ENCODE results near the gene LPXN.
A peak's percentile ranks its signal among the peaks of the same experiment; 100 is the strongest.

LPXN gene

DNA sequence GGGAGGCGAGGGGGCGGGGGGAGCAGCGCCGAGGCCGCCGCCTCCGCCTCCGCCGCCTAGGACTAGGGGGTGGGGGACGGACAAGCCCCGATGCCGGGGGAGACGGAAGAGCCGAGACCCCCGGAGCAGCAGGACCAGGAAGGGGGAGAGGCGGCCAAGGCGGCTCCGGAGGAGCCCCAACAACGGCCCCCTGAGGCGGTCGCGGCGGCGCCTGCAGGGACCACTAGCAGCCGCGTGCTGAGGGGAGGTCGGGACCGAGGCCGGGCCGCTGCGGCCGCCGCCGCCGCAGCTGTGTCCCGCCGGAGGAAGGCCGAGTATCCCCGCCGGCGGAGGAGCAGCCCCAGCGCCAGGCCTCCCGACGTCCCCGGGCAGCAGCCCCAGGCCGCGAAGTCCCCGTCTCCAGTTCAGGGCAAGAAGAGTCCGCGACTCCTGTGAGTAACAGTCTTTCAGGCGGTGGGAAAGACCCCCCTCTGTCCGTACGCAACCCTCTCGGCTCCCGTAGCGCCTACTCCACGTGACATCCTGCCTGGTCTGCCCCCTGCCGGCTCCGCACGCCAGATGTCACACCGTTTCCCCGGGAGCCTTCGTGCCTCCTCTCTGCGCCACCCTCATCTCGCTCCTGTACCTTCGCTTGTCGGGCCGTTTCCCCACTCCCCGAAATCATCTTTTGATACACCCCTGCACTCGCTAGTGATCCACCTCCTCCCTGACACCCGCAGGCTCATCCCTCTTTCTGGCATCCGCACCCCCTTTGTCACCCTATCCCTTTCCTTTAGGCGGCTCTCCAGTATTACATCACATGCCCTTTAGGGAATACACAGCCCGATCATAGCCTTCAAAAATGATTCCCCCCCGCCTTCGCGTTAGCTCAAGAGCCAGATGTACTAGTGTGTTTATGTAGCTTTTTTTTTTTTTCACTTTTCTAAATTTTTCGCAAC lies 3.8 kb upstream of the LPXN start:
- H3K4me3 ChIP-seq (replicated peaks; ENCODE audit: low read depth, low read length) = peak overlapping the region; percentile 66

DNA sequence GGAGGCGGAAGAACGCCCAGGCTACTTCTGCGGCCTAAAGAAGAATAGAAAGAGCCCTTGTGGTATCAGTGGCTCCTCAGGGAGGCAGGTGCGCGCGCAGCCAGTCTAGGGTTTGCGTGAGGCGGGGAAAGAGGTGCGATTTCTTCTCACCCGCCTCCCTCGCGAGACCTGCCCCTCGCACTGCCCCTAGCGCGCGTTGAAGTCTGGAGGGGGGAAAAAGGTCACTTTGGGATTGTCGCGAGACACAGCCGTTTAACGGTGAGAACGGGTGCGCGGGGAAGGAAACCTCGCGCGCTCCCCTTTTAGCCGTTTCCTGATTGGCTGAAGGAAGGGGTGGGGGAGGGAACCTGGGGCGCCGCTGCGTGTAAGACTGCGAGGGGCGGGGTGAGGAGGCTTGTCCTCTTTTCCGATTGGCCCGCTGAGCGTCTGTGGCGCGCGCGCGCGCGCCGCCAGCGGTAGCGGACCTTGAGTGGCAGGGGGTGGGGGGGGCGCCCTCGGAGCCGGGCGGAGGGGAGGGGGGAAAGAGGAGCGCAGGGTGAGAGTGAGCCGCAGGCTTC lies 3.1 kb upstream of the LPXN start, which contains the start of gene ZFP91:
TSS of gene ZFP91 (plus strand) at position 429 of the 557 bp plus-strand sequence. CDS start 219 bp downstream, outside the sequence.
- H3K27me3 ChIP-seq (replicated peaks; ENCODE audit: control insufficient read depth, insufficient read depth, low read length) = no peaks in the 10 kb centered on the region
- TF ChIP-seq, protein P1, sequence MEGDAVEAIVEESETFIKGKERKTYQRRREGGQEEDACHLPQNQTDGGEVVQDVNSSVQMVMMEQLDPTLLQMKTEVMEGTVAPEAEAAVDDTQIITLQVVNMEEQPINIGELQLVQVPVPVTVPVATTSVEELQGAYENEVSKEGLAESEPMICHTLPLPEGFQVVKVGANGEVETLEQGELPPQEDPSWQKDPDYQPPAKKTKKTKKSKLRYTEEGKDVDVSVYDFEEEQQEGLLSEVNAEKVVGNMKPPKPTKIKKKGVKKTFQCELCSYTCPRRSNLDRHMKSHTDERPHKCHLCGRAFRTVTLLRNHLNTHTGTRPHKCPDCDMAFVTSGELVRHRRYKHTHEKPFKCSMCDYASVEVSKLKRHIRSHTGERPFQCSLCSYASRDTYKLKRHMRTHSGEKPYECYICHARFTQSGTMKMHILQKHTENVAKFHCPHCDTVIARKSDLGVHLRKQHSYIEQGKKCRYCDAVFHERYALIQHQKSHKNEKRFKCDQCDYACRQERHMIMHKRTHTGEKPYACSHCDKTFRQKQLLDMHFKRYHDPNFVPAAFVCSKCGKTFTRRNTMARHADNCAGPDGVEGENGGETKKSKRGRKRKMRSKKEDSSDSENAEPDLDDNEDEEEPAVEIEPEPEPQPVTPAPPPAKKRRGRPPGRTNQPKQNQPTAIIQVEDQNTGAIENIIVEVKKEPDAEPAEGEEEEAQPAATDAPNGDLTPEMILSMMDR (IDR thresholded peaks at IDR 0.05; ENCODE audit: insufficient read depth, low read length, poor library complexity, severe bottlenecking) = no peak
- H3K4me3 ChIP-seq (replicated peaks; ENCODE audit: low read depth, low read length) = peak within 1 kb of the TSS; percentile 96
- H3K36me3 ChIP-seq (ENCODE audit: control insufficient read depth, insufficient read depth, low read length) = no peaks in the 10 kb centered on the region
- peak; percentile 99 for DNase-seq (ENCODE audit: extremely low read depth, insufficient read length)

More for the DNA sequence above, 3.8 kb upstream of the LPXN start:
- TF ChIP-seq, protein P1 (IDR thresholded peaks at IDR 0.05; ENCODE audit: insufficient read depth, low read length, poor library complexity, severe bottlenecking) = peak; percentile 89
- Histone ChIP-seq H3K27me3 (replicated peaks; ENCODE audit: control insufficient read depth, insufficient read depth, low read length) (no peaks in the 10 kb centered on the region), H3K36me3 (ENCODE audit: control insufficient read depth, insufficient read depth, low read length) (no peaks in the 10 kb centered on the region)
- peak; percentile 91 for DNase-seq (ENCODE audit: extremely low read depth, insufficient read length)

DNA sequence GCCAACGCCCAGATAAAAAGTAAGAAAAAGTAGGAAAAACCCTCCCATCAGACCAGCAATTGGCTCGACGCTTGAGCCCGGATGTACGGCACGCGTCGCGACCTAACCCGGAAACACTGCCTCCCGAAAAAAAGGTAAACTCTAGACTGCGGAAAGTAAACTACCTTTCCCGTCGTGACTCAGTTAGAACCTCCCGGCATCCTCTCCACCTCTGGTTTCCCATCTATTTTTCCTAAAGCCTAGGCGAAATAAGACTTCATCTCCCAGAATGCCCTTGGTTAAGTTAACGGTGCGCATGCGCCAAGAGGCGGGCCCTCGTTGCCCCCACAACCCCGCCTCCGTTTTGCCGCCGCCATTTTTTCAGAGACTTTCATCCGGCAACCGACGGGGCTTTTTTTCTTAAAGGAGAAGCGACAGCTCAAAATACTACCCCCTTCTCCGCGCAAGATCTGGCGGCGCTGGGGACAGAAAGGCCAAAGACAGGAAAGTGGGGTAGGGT lies 2.5 kb upstream of the LPXN start:
- peak overlapping the region; percentile 96 for H3K4me3 ChIP-seq (replicated peaks; ENCODE audit: low read depth, low read length)
- TF ChIP-seq, protein P1 (IDR thresholded peaks at IDR 0.05; ENCODE audit: insufficient read depth, low read length, poor library complexity, severe bottlenecking) = no peak
- H3K36me3 ChIP-seq (ENCODE audit: control insufficient read depth, insufficient read depth, low read length) = no peaks in the 10 kb centered on the region
- peak; percentile 92 for DNase-seq (ENCODE audit: extremely low read depth, insufficient read length)
- no peaks in the 10 kb centered on the region for H3K27me3 ChIP-seq (replicated peaks; ENCODE audit: control insufficient read depth, insufficient read depth, low read length)

DNA sequence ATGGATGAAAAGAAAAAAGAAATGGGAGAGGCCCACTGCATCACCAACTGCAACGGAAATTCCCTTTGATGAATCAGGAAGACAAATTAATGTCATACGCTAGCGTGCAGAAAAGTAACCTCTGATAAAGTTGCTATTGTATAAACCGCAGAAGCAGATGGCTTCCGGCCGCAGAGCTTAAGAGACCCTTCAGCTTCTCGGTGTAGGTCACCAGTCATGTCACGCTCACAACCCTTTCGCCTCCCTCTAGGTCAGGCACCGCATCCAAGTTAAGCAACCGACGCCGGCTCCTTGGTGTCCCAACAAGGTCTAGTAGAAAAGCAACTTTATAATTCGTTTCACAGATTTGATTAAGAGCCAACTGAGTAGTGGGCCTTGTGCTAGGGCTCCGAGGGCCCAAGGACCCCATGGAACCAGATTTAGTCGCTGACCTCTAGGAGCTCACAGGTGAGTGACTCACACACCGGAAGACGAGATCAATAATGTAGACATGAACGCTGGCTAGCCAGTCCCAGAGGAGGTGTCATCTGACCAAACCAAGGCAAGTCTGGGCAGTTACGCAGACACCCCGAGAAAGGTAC lies 2.0 kb upstream of the LPXN start:
- Histone ChIP-seq H3K4me3 (replicated peaks; ENCODE audit: low read depth, low read length) (peak overlapping the region; percentile 96), H3K27me3 (replicated peaks; ENCODE audit: control insufficient read depth, insufficient read depth, low read length) (no peaks in the 10 kb centered on the region), H3K36me3 (ENCODE audit: control insufficient read depth, insufficient read depth, low read length) (no peaks in the 10 kb centered on the region)
- TF ChIP-seq, protein P1 (IDR thresholded peaks at IDR 0.05; ENCODE audit: insufficient read depth, low read length, poor library complexity, severe bottlenecking) = no peak
- DNase-seq (ENCODE audit: extremely low read depth, insufficient read length) = no peak

DNA sequence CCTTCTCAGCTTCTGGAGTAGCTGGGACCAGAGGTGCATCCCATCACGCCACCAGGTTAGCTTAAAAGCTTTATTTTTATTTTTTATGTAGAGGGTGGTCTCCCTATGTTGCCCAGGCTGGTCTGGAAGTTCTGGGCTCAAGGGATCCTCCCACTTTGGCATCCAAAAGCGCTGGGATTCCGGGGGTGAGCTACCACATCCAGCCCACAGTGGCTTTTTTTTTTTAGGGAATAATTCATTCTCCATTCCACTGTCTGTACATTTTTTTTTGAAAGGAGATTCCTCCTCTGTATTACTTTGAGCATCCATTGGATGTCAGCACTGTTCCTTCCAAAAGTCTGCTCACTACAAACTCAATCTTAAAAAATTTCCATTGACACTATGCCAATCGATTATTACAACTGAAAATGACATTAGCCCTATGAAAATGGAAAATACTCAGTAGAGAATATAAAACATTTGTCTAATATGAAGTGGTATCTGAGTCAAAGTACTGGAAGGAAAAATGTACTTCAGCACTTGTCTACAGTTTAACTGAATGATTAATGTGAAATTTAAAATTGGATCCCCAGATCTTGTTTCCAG lies 1.3 kb upstream of the LPXN start:
- peak; percentile 29 for DNase-seq (ENCODE audit: extremely low read depth, insufficient read length)
- Histone ChIP-seq H3K36me3 (ENCODE audit: control insufficient read depth, insufficient read depth, low read length) (no peaks in the 10 kb centered on the region), H3K4me3 (replicated peaks; ENCODE audit: low read depth, low read length) (peak overlapping the region; percentile 96), H3K27me3 (replicated peaks; ENCODE audit: control insufficient read depth, insufficient read depth, low read length) (no peaks in the 10 kb centered on the region)
- TF ChIP-seq, protein P1 (IDR thresholded peaks at IDR 0.05; ENCODE audit: insufficient read depth, low read length, poor library complexity, severe bottlenecking) = peak; percentile 7
